ENCODE data around the gene DNHD1. TPM values are rescaled to one million over a fixed set of nuclear protein-coding genes. Genes with fewer than 3 reads are reported as not detected.
A peak's percentile ranks its signal among the peaks of the same experiment; 100 is the strongest.

DNHD1 gene
- total and polyA plus RNA-seq, 2 of the 4 experiments (the other 2 are of a cell fraction) = 1.8 to 3.6 TPM

DNA sequence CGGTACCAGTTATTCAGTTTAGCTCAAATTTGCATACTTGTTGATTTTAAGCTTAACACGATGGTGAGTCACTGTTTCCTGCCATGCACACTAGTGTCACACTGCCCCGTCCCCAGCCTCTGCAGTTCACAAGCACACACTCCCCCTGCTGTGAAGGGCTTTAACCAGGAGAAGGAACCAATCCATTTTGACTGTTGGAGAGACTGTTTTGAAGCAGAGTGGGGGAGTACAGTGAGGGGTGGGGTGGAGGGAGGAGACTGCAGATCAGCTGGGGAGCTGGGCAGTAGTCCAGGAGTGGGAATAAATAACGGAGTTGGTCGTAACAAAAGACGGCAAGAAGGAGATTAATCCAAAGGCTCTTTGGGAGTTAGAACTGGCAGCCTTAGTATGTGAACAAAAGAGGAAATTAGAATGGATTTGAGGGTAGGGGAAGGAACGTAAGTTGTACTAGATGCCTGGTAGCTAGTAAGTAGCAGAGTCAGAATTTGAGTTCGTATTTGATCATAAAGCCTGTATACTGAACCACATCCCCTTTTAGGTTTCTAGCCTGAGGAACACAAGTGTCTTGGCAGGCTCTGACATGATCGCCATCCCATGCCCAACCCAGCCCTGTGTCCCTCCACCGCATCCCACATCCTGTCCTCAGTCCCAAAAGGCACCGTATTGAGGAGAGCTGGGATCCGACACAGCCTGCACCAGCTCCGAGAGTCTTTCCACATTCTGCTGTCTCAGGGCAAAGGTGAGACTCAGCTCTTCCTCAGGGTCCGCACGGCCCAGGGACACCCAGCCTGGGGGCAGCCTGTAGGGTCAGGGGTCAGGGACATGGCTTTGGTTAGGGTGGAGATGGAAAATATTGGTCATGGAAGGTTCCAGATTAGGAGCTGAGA lies 121.3 kb downstream of the DNHD1 start (continued):
- TF ChIP-seq, protein P1, sequence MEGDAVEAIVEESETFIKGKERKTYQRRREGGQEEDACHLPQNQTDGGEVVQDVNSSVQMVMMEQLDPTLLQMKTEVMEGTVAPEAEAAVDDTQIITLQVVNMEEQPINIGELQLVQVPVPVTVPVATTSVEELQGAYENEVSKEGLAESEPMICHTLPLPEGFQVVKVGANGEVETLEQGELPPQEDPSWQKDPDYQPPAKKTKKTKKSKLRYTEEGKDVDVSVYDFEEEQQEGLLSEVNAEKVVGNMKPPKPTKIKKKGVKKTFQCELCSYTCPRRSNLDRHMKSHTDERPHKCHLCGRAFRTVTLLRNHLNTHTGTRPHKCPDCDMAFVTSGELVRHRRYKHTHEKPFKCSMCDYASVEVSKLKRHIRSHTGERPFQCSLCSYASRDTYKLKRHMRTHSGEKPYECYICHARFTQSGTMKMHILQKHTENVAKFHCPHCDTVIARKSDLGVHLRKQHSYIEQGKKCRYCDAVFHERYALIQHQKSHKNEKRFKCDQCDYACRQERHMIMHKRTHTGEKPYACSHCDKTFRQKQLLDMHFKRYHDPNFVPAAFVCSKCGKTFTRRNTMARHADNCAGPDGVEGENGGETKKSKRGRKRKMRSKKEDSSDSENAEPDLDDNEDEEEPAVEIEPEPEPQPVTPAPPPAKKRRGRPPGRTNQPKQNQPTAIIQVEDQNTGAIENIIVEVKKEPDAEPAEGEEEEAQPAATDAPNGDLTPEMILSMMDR (conservative IDR thresholded peaks at IDR 0.05; ENCODE audit: low read depth, low read length) = peak; percentile 28; the same call in 1 of the 2 replicates
- TF ChIP-seq RAD21 (IDR thresholded peaks at IDR 0.05; ENCODE audit: low read length) = peak; percentile 33; the same call in 1 of the 2 replicates
